ENCODE results near the gene CUL1. TPM values are rescaled to one million over a fixed set of nuclear protein-coding genes. Genes with fewer than 3 reads are reported as not detected.

Gene CUL1
- polyA plus RNA-seq, 1 donor from 2014 or later: 77.5 TPM

DNA sequence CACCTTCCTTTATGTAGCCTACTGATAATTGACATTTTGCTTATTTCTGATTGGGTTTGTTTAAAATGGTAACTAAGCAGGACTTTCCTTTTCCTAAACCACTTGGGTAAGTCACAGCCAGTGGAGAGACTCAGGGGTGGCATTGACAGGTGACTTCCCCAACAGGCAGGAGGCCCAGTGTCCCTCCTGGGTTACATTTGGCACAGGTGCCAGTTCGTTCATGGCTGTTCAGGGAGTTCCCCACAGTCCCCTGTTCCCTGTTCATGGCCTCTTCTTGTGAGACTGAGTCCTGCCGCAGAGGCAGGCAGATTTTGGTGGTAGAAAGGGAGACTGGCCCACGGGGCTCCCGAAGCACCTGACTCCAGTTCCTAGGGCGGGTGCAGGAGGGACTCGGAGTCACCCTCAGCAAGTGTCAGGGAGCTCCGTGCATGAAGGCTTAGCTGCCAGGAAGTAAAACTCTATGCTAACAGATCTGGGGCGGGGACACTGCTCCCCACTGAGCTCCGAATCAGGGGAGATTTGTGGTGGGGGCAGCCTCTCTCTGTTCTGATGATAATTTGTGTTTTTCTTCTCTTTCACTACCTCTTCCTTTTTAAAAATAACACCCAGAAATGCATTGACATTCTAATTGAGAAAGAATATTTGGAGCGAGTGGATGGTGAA is 101.3 kb downstream of the CUL1 start:
- Histone ChIP-seq H3K4me2 (ENCODE audit: low read length) (no peak overlapping the region), H3K9me3 (ENCODE audit: low read length) (peaks cover 4% of the 10 kb centered on the region), H3K4me3 (ENCODE audit: low read length) (no peak overlapping the region), H3K9ac (ENCODE audit: low read length) (no peak overlapping the region), H3K27ac (ENCODE audit: low read length) (no peak overlapping the region), H3K27me3 (ENCODE audit: insufficient read depth, low read depth, low read length) (no peaks in the 10 kb centered on the region), H2AFZ (ENCODE audit: low read depth, low read length) (no peak overlapping the region), H4K20me1 (ENCODE audit: insufficient read depth) (no peaks in the 10 kb centered on the region), H3K79me2 (replicated peaks; ENCODE audit: insufficient read depth, low read length) (no peaks in the 10 kb centered on the region), H3K9me2 (ENCODE audit: insufficient read depth, low read length) (no peaks in the 10 kb centered on the region), H3K36me3 (ENCODE audit: insufficient read depth, low read length) (peaks cover 22% of the 10 kb centered on the region), H3F3A (ENCODE audit: insufficient read depth, low read length, poor library complexity, severe bottlenecking) (no peaks in the 10 kb centered on the region)
- no peak for TF ChIP-seq MXI1 (conservative IDR thresholded peaks at IDR 0.05; ENCODE audit: poor library complexity, severe bottlenecking)
- TF ChIP-seq, protein P1, sequence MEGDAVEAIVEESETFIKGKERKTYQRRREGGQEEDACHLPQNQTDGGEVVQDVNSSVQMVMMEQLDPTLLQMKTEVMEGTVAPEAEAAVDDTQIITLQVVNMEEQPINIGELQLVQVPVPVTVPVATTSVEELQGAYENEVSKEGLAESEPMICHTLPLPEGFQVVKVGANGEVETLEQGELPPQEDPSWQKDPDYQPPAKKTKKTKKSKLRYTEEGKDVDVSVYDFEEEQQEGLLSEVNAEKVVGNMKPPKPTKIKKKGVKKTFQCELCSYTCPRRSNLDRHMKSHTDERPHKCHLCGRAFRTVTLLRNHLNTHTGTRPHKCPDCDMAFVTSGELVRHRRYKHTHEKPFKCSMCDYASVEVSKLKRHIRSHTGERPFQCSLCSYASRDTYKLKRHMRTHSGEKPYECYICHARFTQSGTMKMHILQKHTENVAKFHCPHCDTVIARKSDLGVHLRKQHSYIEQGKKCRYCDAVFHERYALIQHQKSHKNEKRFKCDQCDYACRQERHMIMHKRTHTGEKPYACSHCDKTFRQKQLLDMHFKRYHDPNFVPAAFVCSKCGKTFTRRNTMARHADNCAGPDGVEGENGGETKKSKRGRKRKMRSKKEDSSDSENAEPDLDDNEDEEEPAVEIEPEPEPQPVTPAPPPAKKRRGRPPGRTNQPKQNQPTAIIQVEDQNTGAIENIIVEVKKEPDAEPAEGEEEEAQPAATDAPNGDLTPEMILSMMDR (IDR thresholded peaks at IDR 0.05; ENCODE audit: poor library complexity, severe bottlenecking): no peak
- TF ChIP-seq, protein P2, sequence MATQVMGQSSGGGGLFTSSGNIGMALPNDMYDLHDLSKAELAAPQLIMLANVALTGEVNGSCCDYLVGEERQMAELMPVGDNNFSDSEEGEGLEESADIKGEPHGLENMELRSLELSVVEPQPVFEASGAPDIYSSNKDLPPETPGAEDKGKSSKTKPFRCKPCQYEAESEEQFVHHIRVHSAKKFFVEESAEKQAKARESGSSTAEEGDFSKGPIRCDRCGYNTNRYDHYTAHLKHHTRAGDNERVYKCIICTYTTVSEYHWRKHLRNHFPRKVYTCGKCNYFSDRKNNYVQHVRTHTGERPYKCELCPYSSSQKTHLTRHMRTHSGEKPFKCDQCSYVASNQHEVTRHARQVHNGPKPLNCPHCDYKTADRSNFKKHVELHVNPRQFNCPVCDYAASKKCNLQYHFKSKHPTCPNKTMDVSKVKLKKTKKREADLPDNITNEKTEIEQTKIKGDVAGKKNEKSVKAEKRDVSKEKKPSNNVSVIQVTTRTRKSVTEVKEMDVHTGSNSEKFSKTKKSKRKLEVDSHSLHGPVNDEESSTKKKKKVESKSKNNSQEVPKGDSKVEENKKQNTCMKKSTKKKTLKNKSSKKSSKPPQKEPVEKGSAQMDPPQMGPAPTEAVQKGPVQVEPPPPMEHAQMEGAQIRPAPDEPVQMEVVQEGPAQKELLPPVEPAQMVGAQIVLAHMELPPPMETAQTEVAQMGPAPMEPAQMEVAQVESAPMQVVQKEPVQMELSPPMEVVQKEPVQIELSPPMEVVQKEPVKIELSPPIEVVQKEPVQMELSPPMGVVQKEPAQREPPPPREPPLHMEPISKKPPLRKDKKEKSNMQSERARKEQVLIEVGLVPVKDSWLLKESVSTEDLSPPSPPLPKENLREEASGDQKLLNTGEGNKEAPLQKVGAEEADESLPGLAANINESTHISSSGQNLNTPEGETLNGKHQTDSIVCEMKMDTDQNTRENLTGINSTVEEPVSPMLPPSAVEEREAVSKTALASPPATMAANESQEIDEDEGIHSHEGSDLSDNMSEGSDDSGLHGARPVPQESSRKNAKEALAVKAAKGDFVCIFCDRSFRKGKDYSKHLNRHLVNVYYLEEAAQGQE (IDR thresholded peaks at IDR 0.05; ENCODE audit: borderline replicate concordance): no peak

DNA sequence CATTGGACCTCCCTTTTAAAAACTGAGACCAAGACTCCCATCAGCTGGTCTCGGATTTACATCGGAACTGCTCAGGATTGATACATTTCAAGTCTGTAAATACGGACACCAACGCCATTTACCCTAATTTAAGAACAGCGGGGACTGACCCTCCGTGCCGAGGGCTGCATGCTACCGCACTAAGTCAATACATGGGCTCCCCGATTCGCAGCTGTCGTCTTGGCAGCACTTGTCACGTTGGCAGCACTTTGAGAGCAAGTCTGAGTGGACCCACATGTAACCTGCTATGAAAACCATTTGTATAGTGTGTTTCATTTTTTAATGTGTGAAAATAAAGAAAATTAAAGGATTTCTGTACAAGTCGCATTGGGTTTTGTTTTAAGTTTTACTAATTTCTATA is 102.0 kb downstream of the CUL1 start:
- Histone ChIP-seq H3K36me3 (ENCODE audit: insufficient read depth, low read length) (peaks cover 22% of the 10 kb centered on the region), H3K79me2 (replicated peaks; ENCODE audit: insufficient read depth, low read length) (no peaks in the 10 kb centered on the region), H4K20me1 (ENCODE audit: insufficient read depth) (no peaks in the 10 kb centered on the region), H3K9ac (ENCODE audit: low read length) (no peak overlapping the region), H2AFZ (ENCODE audit: low read depth, low read length) (no peak overlapping the region), H3K27ac (ENCODE audit: low read length) (no peak overlapping the region), H3K4me2 (ENCODE audit: low read length) (no peak overlapping the region), H3K4me3 (ENCODE audit: low read length) (no peak overlapping the region), H3F3A (ENCODE audit: insufficient read depth, low read length, poor library complexity, severe bottlenecking) (no peaks in the 10 kb centered on the region), H3K27me3 (ENCODE audit: insufficient read depth, low read depth, low read length) (no peaks in the 10 kb centered on the region), H3K9me3 (ENCODE audit: low read length) (peaks cover 4% of the 10 kb centered on the region), H3K9me2 (ENCODE audit: insufficient read depth, low read length) (no peaks in the 10 kb centered on the region)
- TF ChIP-seq POLR2AphosphoS5 (IDR thresholded peaks at IDR 0.05): no peak
- no peak for TF ChIP-seq EZH2 (IDR thresholded peaks at IDR 0.05; ENCODE audit: borderline replicate concordance, insufficient read depth, low read length, poor library complexity, severe bottlenecking)
- no peak for TF ChIP-seq SMC3 (conservative IDR thresholded peaks at IDR 0.05; ENCODE audit: poor library complexity)
- TF ChIP-seq, protein P1 (IDR thresholded peaks at IDR 0.05; ENCODE audit: poor library complexity, severe bottlenecking): no peak
- TF ChIP-seq TAF1 (IDR thresholded peaks at IDR 0.05; ENCODE audit: low read depth): no peak
- no peak for TF ChIP-seq EP300 (conservative IDR thresholded peaks at IDR 0.05; ENCODE audit: poor library complexity, severe bottlenecking)
- no peak for TF ChIP-seq MXI1 (conservative IDR thresholded peaks at IDR 0.05; ENCODE audit: poor library complexity, severe bottlenecking)
